ENCODE data around the gene BUB1.
"Not testable (repeated sequence)": the region's sequence is repeated elsewhere in the genome, so short reads cannot be mapped to it uniquely, and the experiment has no call there.

BUB1 gene

DNA sequence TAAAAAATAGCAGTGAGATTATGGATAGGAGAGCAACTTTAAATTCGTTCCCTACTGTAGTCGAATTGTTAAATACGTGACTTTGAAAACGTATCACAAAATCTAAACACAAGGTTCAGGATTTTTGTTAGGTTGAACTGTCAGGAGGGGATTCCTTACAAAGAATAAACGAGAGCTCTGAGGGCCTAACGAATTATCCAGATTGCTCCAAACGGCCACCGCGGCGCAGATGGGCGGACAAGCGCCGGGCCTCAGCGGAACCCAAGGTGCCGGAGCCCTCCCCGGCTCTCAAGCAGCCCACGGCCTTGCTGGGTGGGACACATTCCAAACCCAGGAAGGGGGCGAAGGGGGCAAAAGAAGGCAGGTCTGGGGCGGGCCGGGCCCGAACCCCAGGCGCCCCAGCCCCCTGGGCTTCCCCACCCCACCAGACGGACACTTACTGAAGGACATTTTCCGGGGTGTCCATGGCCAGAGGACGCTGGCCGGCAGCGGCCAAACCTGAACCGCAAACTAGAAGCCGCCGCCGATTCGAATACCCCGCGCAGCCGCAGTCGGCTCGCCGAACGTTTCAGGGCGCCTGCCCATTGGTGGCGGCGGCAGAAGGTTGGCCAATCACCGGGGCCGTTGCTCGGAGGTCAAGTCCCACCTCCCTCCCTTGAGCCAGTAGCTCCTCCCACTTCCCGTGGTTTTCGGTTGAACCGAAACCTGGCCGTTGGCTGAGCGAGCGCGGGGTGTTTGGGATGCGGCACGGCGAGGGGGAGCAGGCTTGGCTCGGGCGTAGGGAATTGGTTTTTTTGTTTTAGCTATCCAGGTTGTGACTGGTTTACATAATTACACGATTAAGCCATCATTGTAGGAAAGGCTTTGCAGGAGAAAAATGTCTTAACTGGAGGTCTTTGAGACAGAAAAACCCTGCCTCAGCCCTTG is at the start of gene BUB1:
Gene BUB1 (minus strand): TSS at position 534 of the 927 bp plus-strand sequence. CDS start 68 bp downstream, at position 466.
- peak; percentile 96 for DNase-seq (ENCODE audit: low spot score)

DNA sequence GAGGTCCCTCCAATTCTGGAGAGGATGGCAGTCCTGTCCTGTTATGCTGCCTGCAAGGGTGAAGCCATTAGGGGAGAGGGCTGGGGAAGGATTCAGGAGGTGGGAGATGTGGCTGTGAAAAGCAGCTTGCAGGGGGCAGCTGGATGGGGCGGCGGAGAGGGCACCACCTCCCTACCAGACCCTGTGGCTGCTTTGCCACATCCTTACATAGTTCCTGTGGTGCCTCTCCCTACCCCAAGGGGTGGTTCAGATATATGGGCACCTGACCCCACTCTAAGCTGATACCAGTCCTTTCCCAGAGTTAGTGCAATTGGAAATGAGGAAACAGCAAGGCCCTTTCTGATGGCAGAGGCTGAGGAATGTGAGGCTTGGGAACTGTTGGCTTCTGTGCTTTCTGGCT is 48.4 kb upstream of the BUB1 start:
- DNase-seq (ENCODE audit: low spot score), result no peak

DNA sequence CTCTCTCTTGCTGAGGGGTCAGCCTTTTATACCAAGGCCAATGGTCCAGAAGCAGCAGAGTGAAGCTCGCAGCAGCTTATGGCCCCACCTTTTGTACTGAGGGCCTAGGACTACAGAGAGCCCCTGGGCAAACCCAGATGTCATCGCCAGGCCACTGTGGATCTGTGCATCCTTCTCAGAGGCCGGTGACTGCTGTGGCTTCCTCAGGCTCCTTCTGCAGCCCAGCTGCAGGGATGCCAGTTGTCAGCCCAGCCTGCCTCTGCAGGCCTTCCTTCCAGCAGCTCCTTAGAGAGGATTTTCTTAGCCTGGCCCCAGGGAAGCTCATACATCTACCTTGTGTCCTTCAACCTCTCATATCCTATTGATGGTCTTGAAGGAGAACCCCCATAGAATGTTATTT is 48.0 kb upstream of the BUB1 start:
- DNase-seq (ENCODE audit: low spot score), result no peak

DNA sequence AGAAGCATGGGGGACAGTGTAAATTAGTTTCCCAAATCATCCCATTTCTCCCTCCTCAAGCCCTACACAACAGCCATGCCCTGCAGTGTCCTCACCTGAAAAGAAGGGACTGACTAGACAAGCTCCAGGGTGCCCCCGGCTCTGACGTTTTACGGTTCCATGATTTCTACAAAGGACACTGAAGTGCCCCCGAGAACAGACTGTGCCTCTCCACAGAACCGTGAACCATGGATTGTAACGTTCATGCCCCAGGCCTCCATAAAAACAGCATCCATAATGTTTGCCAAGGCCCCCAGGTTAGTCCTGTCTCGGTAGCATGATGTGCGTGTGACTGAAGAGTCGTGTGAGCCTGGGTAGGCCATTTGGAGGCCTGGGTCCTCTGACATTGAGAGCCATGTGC is 47.5 kb upstream of the BUB1 start:
- no peak for DNase-seq (ENCODE audit: low spot score)

DNA sequence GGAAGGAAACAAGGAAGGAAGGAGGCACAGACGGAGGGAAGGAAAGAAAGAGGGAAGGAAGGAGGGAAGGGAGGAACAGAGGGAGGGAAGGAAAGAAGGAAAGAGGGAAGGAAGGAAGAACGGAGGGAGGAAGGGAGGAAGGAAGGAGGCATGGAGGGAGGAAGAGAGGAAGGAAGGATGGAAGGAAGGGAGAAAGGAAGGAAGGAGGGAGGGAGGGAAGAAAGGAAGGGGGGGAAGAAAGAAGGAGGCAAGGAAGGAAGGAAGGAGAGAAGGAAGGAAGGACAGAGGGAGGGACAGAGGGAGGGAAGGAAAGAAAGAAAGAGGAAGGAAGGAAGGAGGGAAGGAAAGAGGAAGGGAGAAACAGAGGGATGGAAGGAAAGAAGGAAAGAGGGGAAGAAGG is 47.0 kb upstream of the BUB1 start:
- no peak for DNase-seq (ENCODE audit: low spot score)

DNA sequence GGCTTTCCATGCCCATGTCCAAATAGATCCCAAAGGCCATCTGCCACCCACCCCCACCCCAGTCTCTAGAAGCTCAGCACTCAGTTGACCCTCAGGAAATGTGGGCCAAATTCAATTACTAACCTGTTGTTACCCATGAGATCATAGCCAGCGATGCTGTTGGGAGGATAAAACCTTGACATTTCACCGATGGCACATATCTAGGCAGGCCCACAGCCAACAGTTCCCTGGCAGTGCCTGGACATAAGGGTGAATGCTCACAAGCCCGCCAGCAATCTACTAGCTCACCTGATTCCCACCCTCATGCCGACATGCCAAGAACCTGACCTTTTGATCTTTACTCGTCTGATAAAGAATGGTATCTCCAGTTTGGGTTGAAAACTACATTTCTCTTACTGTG is 42.7 kb upstream of the BUB1 start:
- no peak for DNase-seq (ENCODE audit: low spot score)

DNA sequence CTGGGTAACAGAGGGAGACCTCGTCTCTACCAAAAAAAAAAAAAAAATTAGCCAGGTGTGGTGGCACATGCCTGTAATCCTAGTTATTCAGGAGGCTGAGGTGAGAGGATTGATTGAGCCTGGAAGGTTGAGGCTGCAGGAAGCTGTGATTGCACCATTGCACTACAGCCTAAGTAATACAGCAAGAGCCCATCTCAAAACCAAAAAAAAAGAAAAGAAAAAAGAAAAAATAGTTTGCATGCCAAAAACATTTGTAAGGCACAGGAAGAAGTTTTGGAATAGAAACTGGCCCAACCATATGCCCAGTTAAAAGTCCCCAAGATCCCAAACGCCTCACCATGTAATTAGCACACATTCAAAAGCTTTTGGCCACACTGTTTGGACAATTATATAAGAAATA is 41.1 kb upstream of the BUB1 start:
- no peak for DNase-seq (ENCODE audit: low spot score)

DNA sequence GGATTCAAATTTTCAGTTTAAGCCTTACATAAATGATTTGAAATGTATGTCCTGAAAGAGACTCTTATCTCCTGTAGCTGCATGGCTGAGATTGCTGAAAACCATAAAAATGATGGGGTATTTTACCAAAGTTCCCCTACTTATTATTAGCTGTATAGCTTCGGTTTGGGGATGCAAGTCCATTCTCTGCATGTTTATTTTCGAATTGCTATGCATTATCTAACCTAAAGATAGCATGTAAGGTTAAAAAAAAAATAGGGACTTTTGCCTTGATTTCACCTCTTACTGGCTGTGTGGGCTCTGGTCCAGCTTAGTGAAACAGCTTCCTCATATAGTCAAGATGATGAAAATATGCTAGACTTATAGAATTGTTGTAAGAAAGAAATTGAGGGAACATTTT is 40.5 kb upstream of the BUB1 start:
- DNase-seq (ENCODE audit: low spot score), result no peak

DNA sequence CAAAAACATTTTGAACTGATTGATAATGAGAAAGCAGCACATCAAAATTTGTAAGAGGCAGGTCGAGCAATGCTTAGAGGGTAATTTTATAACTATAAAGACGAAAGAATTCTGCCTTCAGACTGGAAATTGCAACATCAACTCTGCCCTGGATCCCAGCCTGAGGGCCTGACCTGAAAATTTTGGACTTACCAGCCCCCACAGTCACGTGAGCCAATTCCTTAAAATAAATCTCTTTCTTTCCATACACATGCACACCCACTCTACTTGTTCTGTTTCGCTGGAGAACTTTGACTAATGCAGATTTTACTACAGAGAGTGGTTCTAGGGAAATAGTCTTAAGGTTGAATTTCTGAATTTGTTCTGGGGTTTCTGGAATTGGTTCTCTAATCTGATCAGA is 39.9 kb upstream of the BUB1 start:
- DNase-seq (ENCODE audit: low spot score), result no peak

DNA sequence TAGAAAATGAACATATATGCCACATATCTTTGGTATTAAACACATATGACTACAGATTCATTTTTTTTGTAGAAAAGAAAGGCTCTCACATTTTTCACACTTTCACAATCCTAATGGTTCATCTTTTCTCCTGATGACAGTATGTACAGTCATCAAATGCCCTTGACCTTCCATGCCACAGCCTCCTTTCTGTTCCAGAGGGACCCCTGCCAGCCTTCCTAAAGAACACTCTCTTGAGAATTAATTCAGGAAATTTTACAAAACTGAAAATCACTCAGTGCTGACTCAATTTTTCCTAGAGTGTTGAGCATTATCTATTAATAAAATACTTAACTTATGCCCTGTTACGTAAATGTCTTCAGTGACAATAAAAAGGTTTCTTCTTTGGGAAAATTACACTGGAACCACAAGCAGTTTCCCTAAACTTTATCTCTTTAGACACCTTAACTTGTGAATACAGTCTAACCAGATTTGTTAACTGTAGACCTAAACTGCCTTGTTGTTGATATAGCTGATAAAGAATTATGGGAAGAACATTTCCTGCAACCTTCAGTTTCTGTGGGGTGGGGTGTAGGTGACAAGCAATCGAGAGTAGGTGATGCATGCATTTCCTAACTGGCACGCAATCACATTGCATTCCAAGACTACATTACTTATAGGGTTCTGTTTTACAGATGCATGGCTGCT is 39.2 kb upstream of the BUB1 start:
- no peak for DNase-seq (ENCODE audit: low spot score)

DNA sequence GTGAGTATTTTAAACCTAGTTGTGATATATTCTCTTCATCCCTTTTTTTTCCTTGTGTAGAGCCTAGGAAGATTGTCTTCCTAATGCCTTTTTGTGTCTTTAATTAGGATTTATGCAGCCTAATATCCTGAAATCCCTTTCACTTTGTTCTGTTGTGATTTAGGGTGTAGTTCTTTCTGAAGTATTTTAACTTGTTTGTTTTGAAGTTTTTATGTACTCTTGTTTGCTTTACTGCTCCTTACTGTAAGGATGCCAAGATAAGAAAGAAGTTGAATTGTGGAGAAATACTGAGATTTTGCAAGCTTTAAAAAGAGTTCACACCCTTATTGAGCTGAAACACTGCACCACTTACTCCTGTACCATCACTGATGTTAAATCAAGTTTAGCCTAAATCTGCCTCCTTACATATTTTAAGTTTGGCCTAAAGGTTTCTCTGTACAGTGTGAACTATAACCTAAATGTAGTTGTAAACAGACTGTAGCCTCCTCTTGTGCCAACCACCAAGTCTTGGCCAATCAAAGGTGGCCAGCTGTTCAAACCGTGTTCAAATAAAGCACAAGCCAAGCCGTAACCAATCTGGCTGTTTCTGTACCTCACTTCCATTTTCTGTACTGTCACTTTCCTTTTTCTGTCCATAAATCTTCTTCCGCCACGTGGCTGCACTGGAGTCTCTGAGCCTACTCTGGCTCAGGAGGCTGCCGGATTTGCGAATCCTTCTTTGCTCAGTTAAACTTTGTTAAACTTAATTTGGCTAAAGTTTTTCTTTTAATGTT is 36.8 kb upstream of the BUB1 start:
- no peak for DNase-seq (ENCODE audit: low spot score)

DNA sequence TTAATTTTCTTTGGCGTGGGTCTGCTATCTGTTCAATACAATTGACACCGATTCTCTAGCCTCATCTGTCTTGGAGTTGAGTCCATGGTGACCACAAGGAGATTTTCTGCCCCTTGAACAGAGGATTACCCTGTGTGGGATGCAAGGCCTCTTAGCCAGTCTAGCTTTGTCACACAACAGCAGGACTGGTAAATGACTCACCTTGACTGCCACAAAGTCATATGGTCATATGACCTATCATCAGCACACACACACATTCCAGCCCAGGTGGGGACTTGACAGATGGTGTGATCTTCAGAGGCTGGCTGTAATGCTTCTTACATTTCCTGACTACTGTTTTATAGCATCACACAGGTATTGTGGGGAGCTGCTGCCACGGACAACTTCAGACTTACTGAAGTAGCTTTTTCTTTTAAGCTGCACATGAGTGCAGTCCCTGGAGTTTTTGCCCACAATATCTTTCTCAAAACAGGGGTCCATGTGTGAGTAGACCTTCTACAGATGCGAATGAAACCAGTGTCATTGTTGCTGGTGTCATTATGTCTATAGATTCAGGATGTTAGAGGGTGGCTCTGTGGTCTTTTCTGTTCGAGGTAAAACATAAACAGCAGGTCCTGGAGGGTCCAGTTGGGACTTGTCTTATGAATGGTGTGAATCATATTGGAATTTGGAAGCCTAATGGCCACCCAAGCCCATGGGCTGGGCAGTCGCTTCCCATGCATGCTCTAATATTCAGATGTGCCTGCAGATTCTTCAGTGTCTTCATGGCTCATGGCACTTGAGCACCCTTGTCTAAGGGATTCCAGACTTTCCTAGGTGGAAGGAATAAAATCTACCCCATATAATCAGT is 35.9 kb upstream of the BUB1 start:
- no peak for DNase-seq (ENCODE audit: low spot score)

DNA sequence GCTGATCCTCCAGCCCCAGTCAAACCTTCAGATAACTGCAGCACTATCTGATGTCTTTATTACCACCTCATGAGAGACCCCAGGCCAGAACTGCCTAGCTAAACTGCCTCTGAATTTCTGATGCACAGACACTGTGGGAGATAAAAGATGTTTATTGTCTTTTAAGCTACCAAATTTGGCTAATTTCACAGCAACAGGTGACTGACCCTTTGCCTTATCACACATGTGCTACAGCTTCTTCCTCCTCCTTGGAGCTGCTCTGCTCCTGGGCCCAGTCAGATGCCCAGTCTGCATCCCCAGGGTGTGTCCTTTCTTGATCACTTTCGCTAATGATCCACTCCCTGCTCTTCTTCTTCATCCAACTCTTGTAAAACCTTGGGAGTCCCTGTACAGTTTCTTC is 34.9 kb upstream of the BUB1 start:
- no peak for DNase-seq (ENCODE audit: low spot score)

DNA sequence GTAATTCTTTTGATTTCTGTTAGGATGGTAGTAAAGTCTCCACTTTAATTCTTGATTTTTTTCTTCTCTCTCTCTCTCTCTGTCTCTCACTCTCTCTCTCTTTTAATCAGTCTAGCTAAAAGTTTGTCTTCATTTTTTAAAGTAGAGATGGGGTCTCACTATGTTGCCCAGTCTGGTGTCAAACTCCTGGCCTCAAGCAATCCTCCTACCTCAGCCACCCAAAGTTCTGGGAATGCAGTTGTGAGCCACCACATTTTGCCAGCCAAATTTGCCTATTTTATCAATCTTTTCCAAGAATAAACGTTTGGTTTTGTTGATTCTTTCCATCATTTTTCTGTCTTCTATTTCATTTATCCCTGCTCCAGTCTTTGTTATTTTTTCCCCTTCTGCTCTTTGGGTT is 30.6 kb upstream of the BUB1 start:
- DNase-seq (ENCODE audit: low spot score), result no peak

DNA sequence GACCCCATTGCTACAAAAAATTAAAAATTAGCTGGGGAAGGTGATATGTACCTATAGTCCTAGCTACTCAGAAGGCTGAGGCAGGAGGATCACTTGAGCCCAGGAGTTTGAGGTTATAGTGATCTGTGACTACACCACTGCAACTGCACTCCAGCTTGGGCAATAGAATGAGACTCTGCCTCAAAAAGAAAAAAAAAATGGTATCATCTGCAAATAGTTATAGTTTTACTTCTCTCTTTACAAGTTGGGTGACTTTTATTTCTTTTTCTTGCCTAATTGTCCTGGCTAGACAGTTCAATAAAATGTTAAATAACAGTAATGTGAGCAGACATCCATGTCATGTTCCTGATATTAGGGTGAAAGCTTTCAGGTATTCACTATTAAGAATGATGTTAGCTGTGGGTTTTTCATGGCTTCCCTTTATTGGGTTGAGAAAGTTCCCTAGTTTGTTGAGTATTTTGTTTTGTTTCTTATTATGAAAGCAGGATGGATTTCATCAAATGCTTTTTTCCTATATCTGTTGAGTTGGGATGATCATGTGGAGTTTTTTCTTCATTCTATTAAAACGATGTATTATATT is 29.6 kb upstream of the BUB1 start:
- no peak for DNase-seq (ENCODE audit: low spot score)

DNA sequence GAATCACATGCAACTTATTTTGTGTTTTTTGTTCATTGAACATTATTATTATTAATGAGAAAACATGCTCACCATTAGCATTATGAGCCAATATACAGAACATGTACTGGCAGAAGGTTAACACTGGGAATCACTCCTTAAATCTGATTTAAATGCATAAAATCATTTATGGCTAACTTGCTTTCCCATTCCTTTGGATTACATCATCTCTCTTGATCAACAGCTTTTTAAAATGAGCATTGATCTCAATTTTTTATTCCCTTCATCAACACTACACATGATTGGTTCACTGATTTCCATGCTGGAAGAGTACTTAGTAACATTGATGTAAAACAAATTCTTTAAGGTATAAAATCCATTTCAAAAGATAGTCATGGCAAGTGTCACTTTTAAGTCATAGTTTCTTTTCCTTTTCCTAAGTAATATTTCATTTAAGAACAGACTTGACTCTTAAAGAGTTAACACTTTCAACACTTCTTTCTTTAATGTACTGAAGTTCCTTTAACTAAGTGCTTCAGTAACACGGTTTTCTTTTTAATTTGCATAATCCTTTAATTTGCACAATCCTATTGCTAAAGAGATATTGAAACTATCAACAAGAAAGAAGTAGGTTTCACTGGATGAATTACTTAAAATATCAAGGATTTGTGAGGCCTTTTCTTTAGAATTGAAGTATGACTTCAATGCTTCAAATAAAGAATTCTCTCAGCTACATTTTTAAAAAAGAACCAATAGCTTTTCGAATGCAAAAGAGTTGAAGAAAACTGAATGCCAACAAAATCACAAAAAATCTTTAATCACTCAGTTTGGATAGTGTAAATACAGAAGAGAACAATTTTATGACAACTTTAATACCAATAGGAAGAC is 24.9 kb upstream of the BUB1 start:
- DNase-seq (ENCODE audit: low spot score), result no peak

DNA sequence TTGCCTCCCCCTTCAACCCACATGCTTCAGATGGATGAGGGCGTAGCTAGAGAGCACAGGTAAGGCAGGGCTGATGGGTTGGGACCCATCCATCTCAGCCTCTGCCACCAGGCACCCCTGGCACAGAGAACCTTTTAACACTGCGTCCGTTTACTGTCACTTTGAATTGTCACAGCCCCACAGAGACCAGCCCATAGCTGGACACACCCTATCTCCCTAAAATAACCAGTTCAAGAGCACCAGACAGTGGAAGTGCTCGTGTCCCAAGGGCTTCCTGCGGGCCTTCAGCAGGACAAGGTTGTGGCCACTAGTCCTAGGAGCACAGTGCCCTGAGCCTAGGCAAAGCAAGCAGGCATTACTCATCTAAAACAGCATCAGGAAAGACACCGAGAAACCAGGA is 20.4 kb upstream of the BUB1 start:
- DNase-seq (ENCODE audit: low spot score), result not testable (repeated sequence)

DNA sequence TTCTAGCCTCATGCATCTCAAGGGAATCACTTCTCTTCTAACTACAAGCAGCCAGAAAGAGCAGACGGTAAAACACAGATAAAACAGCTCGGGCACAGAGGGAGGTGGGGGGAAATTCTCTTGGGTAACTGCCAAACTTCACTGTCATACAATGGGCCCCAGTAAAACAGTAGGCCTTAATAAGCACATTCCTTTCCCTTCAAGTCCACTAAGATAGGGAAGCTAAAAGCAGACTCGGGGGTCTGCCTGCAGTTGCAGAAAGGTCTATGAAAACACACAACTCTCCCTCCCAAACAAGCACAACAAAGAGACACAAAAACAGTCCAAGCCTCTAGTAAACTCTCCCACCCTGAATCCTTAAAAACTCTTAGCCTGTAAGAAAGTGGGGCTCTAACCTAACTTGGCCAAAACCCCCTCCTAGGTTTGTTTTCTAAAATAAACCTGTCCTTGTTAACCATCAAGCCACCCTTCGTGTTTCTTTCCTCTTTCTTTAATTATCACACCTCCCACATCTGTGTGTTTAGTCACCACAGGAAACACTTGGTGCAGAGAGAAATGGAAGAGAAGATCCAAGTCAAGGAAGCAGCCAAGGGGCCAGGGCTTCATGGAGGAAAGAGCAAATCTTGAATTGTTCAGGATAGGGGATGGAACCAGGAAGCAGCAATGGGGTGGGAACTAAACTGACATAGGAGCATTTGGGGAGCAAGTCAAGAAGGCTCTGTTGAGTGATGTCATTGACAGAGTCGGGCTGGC is 17.5 kb upstream of the BUB1 start:
- DNase-seq (ENCODE audit: low spot score), result not testable (repeated sequence)

DNA sequence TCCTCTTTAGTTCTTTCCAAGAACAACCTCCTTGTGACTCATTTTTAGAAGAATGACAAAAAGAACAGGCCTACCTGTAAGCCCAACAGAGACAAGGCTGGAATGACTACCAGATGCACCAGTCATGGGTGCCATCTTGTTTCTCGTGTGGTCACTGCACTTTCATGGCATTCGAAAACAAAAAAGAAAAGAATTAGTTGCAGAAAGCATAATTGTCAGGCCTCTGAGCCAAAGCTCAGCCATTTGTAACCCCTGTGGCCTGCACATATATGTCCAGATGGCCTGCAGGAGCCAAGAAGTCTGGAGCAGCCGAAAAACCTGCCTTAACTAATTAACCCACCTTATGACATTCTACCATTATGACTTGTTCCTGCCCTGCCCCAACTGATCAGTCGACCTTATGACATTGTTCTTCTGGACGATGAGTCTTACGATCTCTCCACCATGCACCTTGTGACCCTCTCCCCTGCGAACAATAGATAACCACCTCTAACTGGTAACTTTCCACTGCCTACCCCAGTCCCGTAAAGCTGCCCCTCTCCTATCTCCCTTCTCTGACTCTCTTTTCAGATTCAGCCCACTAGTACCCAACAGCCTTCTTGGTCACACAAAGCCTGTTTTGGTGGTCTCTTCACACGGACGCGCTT is 13.9 kb upstream of the BUB1 start:
- DNase-seq (ENCODE audit: low spot score), result no peak
